GM18951 (cell line): ENCODE results near the gene MYCBP.
"Not testable (repeated sequence)": the region's sequence is repeated elsewhere in the genome, so short reads cannot be mapped to it uniquely, and the experiment has no call there.

Experiments
- POLR2A ChIP-seq: IDR thresholded peaks from 4 replicates; pipeline ENCODE4 v1.6.1; 2011; ENCODE audit warnings: mild to moderate bottlenecking; ENCODE audit not compliant: insufficient read length, insufficient read depth; ENCODE audit errors: extremely low read depth
- in situ Hi-C: fragments of 300-500 bp; cut with MboI; formaldehyde crosslinking; loops from one replicate; pipeline ENCODE4 v1.12.0; 2022; ENCODE audit warnings: low sequenced_read_pairs, mixed read lengths, inconsistent platforms; ENCODE audit not compliant: unreplicated experiment

Gene MYCBP, protein sequence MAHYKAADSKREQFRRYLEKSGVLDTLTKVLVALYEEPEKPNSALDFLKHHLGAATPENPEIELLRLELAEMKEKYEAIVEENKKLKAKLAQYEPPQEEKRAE

DNA sequence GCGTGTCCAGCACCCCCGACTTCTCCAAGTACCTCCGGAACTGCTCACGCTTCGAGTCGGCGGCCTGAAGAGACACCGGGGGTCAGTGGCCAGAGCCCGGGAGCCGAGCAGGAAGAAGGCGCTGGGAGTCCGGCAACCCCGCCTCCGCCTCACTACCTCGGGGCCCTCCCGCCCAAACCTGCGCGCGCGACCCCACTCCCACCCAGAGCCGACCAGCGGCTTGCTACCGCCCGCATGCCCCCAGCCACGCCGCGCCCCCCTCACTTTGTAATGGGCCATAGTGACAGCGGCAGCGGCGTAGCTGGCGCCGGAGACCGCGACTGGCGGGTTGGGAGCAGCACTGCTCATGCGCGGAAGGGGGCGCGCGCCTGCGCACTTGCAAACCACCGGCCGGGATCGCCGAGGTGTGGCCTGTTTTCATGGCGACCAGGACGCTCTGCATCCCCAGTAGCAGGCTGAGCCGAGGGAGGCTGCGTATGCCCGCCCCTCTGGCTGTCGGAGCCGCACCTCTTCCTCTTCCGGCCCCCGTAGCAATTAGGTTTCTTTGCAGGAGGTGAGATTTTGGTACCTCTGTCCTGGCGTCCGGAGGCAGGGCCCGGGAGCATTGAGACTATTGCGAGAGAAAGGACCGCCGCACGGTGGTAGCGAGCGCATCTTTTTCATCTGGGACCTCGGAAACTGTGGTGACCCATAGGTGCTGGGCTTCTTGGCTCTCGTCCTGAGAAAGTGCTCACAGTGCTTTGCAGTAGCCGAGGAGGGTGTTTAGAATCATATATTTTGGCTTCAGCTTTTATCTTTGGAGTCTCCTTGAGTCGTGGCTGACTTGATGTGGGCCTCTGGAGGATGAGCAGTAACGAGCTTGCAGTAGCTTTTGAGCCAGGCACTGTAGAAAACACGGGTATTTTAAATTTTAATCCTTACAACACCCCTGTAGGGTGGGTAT is at the start of gene MYCBP:
Gene MYCBP (minus strand): TSS at position 322 of the 943 bp plus-strand sequence. CDS start 43 bp downstream, at position 279.
- in situ Hi-C loops: no loop called here
- peak; percentile 86 for TF ChIP-seq POLR2A

DNA sequence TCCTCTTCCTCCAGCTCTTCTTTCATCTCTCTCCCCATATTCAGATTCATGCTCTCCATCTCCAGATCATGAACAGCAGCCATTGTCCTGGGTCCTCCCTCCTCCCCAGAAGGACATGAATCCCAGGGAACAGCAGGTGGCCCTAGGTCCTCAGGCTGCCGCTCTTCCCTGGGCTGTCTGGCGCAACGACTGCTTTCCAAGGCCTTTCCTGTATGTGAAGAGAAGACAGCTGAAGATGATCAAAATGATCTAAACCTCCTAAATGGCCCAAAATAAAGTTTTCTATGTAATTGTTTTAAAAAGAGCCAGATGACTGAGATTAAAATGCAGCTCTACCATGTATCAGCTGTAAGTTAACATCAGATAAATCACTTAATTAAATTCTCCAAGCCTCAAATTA is 46.0 kb upstream of the MYCBP start:
- no peak for TF ChIP-seq POLR2A
- in situ Hi-C loops: no loop called here

DNA sequence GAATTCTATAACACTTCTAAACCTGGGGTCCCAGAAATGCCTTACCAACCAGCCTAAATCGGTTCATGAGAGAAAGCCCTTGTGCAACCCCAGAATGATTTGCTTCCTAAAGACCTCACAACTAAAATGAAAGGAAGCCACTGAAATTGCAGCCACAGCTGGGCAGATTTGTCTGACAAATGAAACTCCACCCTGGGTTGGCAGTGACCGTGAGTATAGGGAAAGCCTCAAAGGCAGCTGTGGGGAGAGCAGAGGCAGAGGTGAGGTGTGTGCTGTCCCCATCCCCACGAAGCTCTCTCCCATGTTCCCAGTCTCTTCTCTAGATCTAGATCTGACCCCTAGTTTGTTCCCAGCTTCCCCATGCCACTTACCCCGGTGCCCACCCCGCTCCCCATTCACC is 45.4 kb upstream of the MYCBP start:
- in situ Hi-C loops: no loop called here
- TF ChIP-seq POLR2A: no peak

DNA sequence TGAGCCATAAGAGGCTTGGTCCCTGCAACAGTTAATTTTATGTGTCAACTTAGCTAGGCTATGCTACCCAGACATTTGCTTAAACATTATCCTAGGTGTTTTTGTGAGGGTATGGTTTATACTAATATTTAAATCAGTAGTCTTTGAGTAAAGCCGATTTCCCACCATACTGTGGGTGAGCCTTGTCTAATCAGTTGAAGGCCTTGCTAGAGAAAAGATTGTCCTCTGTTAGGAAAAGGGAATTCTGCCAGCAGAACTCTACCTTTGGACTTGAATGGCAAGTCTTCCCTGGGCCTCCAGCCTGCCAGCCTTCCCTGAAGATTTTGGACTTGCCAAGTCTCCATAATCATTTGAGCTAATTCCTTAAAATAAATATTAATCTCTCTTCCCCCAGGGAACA is 44.6 kb upstream of the MYCBP start:
- no peak for TF ChIP-seq POLR2A
- in situ Hi-C loops: no loop called here

DNA sequence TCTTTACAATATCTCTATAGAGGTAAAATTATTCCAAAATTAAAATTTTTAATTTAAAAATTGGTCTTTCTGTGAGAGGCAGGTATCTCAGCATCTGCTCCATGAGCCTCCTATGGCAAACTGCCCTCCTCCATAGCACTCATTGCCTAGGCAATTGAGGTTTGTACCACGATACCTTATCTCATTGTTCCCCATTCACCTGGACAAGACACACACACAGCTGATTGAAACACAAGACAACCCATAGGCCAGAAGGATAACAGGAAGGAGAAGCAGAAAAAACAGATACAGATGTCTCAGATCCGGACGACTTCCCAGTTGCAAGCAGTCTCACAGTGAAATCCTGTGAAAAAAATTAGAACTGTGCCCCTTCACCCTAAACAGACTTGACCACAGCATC is 44.2 kb upstream of the MYCBP start:
- no peak for TF ChIP-seq POLR2A
- in situ Hi-C loops: no loop called here

DNA sequence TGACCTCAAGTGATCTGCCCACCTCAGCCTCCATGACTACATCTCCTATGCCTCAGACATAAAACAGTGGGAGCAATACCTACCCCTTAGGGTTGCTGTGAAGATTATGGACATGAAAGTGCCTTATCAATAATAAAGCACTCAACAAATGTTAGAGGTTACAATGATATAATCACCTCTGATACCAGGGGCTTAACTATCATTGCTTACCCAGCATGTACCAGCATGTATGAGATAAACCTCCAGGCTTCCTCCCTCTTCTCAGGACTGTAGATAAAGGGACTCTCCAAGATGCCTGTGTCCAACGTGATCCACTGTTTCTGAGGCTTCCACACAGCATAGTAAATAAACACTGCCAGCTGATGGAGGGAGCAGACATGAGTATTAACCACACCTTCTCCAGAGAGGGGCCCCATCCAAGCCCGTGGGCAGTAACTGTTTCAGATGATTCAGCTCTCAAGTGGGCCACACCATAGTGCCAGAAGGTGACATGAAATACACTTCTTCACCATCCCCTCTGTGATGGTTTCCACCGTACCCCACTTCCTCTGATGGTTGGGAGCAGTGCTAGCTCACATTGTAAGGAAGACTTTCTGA is 42.3 kb upstream of the MYCBP start:
- in situ Hi-C loops: no loop called here
- TF ChIP-seq POLR2A: no peak

DNA sequence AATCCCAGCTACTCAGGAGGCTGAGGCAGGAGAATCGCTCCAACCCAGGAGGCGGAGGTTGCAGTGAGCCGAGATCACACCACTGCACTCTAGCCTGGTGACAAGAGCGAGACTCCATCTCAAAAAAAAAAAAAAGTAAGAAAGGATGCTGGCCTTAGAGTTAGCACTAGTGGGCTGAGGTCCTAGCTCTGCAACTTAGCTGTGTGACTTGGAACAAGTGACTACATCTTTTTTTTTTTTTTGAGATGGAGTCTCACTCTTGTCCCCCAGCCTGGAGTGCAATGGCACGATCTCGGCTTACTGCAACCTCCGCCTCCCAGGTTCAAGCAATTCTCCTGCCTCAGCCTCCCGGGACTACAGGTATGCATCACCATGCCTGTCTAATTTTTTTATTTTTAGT is 41.8 kb upstream of the MYCBP start:
- in situ Hi-C loops: not testable (repeated sequence)

DNA sequence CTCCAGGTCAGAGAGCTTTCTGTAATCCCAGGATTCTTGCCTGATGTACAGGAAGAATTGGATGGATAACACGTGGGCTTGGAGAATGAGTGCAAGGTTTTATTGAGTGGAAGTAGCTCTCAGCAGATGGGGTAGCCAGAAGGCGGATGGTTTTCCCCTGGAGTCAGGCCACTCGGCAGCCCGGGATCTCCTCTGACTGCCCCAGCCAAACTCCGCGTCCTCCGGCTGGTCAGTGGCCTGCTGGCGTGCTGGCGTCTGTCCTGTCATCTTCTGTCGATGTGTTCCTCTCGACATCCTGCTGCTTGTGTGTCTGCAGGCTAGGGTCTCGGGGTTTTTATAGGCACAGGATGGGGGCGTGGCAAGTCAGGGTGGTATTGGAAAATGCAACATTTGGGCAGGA is 35.7 kb upstream of the MYCBP start:
- TF ChIP-seq POLR2A: no peak
- in situ Hi-C loops: no loop called here

DNA sequence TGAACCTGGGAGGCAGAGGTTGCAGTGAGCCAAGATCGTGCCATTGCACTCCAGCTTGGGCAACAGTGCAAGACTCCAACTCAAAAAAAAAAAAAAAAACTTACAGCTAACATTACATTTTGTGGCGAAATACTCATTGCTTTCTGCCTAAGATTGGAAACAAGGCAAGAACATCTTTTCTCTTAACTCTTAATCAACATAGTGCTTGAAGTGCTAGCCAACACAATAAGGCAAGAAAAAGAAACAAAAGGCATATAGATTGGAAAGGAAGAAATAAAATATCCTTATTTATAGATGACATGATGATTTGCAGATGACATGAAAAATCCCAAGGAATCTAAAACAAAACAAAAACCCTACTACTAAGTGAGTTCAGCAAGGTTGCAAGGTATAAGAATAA is 32.8 kb upstream of the MYCBP start:
- in situ Hi-C loops: no loop called here

DNA sequence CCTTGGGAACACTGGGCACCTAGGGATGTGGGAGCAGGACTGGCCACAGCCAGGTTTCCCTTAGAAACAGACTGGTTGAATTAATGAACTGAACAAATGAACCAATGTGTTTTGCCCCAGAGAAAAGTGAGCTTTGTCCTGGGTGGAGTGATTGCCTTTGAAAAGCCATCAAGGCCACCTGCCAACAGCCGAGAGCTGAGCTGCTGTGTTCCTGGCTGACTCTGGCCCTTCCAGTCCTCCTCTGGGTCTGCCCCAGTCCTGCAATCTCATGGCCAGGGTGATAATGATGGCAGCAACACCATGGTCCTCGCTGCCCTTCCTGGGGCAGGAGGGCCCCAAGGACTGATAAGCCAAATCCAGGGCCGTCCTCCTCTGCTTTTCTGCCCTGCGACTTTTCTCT is 26.4 kb upstream of the MYCBP start:
- in situ Hi-C loops: no loop called here
- no peak for TF ChIP-seq POLR2A

More for the DNA sequence above, 32.8 kb upstream of the MYCBP start:
- no peak for TF ChIP-seq POLR2A

DNA sequence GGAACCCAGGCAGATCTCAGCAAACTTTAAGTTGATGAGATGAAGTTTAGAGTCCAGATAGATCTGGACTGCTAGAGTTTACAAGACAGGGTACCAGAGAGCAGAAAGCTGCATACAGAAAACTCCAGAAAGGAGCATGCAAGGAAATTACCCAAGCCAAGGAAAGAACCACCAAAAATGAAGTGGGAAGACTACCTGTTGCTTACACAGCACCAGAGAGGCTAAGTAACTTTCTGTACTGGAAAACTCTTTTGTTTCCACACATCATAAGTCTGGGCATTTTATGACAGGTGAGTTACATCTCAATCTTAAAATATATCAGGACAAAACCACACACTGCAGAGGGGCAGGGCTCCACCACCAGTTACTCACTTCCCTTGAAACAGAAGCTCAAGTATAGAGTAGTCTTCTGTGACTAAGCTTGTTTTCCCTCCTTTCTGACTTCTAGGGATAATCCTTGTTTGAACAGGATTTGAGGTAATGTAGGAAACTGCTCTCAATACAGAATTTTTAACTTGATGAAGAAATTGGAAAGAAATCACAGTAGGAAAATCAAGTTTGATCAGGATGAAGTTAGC is 25.6 kb upstream of the MYCBP start:
- in situ Hi-C loops: no loop called here
- TF ChIP-seq POLR2A: no peak

DNA sequence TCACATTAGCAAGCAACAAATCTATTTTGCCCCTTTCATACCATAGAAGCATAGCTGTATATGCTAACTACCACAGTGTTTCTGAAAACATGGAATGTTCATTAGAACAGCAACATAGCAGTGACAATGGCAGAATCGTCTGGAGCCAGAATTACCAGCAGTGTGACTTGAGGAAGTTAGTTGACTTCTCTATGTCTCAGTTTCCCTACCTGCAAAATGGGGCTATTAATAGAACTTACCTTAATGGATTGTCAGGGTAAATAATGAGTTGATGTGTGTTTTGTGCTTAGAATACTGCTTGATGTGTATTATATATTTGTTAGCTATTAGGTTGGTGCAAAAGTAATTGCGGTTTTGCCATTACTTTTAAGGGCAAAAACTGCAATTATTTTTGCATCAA is 23.0 kb upstream of the MYCBP start:
- in situ Hi-C loops: no loop called here
- TF ChIP-seq POLR2A: no peak

DNA sequence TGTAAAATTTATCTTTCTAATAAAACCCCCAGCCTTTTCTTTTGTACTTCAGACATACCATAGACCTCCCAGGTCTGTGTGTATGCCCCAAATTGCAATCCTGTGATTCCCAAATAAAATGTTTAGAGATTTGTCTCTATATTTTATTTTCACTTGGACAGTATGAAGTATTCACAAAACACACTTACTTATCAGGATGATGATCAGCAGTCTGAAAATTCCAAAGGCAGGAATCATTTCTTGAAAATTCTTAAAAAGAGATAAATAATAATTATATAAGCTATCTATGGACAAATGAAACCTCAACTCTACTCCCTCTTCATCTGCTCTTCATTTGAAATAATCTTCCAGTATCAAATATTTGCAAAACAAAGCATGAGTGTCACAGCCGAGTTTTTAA is 19.8 kb upstream of the MYCBP start:
- TF ChIP-seq POLR2A: no peak
- in situ Hi-C loops: no loop called here
